ENCODE results near the gene AKAP1. TPM values are rescaled to one million over a fixed set of nuclear protein-coding genes. Genes with fewer than 3 reads are reported as not detected.

Gene AKAP1
- total and polyA plus RNA-seq, 9 of the 15 experiments (the other 6 are each of a cell fraction or from before 2014, with no cell fraction given) = 12.9 to 63.8 (median 36.4) TPM

DNA sequence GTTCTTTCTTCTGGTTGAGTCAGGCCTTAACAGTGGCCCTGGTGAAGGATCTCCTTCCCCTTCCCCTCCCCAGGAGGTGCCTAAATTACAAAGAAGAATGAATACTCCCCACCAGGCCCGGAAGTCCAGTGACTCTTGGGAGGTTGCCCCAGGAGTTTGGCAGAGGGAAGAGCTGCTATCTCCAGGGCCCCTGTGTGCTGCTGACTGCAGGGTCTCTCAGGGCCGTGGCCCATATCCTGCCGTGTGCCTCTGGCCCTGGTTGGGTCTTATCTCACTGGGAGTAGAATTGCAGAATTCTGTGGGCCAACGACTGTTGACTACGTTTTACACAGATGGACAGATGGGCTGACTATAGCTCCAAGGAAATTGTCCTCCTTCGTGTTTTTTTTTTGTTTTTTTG lies 28.0 kb downstream of the AKAP1 start (continued):
- TF ChIP-seq ZNF445 (CRISPR knock-in tag; IDR thresholded peaks at IDR 0.05; ENCODE audit: low read depth) (no peak), ZNF347 (CRISPR knock-in tag; IDR thresholded peaks at IDR 0.05; ENCODE audit: low read depth) (no peak), RHOXF2B (CRISPR knock-in tag; conservative IDR thresholded peaks at IDR 0.05) (no peak), RNF2 (IDR thresholded peaks at IDR 0.05) (no peak)
- TF ChIP-seq, protein P1, sequence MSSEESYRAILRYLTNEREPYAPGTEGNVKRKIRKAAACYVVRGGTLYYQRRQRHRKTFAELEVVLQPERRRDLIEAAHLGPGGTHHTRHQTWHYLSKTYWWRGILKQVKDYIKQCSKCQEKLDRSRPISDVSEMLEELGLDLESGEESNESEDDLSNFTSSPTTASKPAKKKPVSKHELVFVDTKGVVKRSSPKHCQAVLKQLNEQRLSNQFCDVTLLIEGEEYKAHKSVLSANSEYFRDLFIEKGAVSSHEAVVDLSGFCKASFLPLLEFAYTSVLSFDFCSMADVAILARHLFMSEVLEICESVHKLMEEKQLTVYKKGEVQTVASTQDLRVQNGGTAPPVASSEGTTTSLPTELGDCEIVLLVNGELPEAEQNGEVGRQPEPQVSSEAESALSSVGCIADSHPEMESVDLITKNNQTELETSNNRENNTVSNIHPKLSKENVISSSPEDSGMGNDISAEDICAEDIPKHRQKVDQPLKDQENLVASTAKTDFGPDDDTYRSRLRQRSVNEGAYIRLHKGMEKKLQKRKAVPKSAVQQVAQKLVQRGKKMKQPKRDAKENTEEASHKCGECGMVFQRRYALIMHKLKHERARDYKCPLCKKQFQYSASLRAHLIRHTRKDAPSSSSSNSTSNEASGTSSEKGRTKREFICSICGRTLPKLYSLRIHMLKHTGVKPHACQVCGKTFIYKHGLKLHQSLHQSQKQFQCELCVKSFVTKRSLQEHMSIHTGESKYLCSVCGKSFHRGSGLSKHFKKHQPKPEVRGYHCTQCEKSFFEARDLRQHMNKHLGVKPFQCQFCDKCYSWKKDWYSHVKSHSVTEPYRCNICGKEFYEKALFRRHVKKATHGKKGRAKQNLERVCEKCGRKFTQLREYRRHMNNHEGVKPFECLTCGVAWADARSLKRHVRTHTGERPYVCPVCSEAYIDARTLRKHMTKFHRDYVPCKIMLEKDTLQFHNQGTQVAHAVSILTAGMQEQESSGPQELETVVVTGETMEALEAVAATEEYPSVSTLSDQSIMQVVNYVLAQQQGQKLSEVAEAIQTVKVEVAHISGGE (CRISPR knock-in tag; IDR thresholded peaks at IDR 0.05) = no peak
- TF ChIP-seq, protein P2, sequence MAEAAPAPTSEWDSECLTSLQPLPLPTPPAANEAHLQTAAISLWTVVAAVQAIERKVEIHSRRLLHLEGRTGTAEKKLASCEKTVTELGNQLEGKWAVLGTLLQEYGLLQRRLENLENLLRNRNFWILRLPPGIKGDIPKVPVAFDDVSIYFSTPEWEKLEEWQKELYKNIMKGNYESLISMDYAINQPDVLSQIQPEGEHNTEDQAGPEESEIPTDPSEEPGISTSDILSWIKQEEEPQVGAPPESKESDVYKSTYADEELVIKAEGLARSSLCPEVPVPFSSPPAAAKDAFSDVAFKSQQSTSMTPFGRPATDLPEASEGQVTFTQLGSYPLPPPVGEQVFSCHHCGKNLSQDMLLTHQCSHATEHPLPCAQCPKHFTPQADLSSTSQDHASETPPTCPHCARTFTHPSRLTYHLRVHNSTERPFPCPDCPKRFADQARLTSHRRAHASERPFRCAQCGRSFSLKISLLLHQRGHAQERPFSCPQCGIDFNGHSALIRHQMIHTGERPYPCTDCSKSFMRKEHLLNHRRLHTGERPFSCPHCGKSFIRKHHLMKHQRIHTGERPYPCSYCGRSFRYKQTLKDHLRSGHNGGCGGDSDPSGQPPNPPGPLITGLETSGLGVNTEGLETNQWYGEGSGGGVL (CRISPR knock-in tag; IDR thresholded peaks at IDR 0.05) = no peak

All from K562 (cell line).